ENCODE results near the gene STK32C. TPM values are rescaled to one million over a fixed set of nuclear protein-coding genes. Genes with fewer than 3 reads are reported as not detected.
"Not testable (repeated sequence)": the region's sequence is repeated elsewhere in the genome, so short reads cannot be mapped to it uniquely, and the experiment has no call there.

STK32C gene
- total and polyA plus RNA-seq, 8 donors: 9.9 to 18.2 (median 11.6) TPM

- Histone ChIP-seq H3K36me3 (no peaks in the 10 kb centered on the region), H3K4me1 (no peaks in the 10 kb centered on the region), H3K4me3 (no peak overlapping the region), H3K27ac (no peak overlapping the region), H3K9me3 (no peaks in the 10 kb centered on the region), H3K27me3 (peaks cover 0 to 8% of the 10 kb centered on the region in 2 donors)
- ATAC-seq: no peak
- peak in 2 of 4 donors; percentile 25 to 70 for DNase-seq
- TF ChIP-seq, protein P1, sequence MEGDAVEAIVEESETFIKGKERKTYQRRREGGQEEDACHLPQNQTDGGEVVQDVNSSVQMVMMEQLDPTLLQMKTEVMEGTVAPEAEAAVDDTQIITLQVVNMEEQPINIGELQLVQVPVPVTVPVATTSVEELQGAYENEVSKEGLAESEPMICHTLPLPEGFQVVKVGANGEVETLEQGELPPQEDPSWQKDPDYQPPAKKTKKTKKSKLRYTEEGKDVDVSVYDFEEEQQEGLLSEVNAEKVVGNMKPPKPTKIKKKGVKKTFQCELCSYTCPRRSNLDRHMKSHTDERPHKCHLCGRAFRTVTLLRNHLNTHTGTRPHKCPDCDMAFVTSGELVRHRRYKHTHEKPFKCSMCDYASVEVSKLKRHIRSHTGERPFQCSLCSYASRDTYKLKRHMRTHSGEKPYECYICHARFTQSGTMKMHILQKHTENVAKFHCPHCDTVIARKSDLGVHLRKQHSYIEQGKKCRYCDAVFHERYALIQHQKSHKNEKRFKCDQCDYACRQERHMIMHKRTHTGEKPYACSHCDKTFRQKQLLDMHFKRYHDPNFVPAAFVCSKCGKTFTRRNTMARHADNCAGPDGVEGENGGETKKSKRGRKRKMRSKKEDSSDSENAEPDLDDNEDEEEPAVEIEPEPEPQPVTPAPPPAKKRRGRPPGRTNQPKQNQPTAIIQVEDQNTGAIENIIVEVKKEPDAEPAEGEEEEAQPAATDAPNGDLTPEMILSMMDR (IDR thresholded peaks at IDR 0.05): no peak
- intact Hi-C loops (cut with DNase I): no loop called here
Observed at GRCh38 chr10:132298038-132298881, 9.5 kb downstream of the STK32C start.

DNA sequence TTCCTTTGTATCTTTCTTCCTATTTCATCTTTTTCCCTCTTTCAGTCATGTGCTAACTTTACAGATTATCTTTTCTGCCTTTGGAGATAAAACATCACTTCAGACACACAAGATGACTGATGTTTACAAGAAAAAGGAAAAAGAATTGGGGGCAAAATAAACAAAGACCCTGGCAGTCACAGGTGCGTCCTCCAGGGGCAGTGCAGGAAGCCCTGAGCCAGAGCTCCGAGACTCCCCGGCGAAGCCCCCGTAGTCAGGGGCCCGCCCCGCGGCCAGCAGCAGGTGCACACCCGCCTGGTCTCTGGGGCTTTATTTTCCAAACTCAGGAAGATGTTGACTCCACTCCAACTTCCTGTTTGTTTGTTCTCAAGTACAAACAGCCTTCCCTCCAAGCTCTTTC lies 10.2 kb downstream of the STK32C start:
- H3K27ac ChIP-seq: no peak overlapping the region
- H3K9me3 ChIP-seq: no peaks in the 10 kb centered on the region
- TF ChIP-seq, protein P1 (IDR thresholded peaks at IDR 0.05): no peak
- H3K36me3 ChIP-seq: no peaks in the 10 kb centered on the region
- peaks cover 0 to 8% of the 10 kb centered on the region in 2 donors for H3K27me3 ChIP-seq
- H3K4me1 ChIP-seq: no peaks in the 10 kb centered on the region
- no peak overlapping the region for H3K4me3 ChIP-seq
- ATAC-seq (no peak), DNase-seq (peak in 2 of 4 donors; percentile 21 to 46)
- intact Hi-C loops (cut with DNase I): no loop called here

DNA sequence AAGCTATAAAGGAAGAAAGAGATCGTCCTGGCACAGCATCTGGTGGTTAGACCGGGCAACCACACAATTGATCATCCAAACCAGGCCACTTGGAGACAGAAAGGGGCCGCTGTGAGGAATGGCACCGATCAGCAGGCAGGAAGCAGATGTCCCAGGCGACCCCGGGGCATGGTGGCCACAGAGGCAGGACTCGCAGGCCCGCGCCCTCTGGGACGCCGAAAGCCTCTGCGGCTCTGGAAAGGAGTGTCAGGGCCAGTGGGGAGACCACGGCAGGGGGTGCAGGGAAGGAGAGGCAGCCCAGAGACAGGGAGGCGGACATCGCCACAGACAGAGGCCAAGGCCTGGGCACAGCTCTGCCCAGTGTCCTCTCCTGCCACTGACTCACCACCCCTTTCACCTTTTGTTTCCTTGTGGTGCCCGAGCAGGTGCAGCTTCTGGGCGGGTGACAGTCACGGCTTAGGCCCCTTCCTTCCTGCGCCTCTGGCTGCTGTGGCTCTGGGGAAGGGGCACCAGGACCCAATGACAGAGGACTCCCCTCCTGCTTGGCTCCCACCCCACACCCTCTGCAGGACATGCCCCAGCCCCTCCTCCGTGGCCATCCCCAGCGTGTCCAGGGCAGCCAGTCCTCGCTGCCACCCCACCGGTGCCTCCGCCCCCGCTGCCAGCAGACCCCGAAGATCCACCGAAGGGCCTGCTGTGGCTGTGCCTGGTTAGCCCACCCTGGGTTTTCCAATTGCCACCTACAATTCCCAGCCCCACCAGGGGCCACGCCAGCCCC lies 10.9 kb downstream of the STK32C start:
- DNase-seq (peak in 2 of 4 donors; percentile 24 to 70), ATAC-seq (no peak)
- intact Hi-C loops (cut with DNase I): no loop called here
- peaks cover 0 to 8% of the 10 kb centered on the region in 2 donors for H3K27me3 ChIP-seq
- no peaks in the 10 kb centered on the region for H3K36me3 ChIP-seq
- H3K4me1 ChIP-seq: no peaks in the 10 kb centered on the region
- TF ChIP-seq, protein P1 (IDR thresholded peaks at IDR 0.05): no peak
- H3K9me3 ChIP-seq: no peaks in the 10 kb centered on the region
- no peak overlapping the region for H3K4me3 ChIP-seq
- H3K27ac ChIP-seq: no peak overlapping the region

GRCh38 chr10:132295481-132295880 lies 12.3 kb downstream of the STK32C start:
- H3K4me3 ChIP-seq; H3K36me3 ChIP-seq; H3K27ac ChIP-seq; H3K27me3 ChIP-seq; ATAC-seq; H3K4me1 ChIP-seq; intact Hi-C loops (cut with DNase I); H3K9me3 ChIP-seq: not testable (repeated sequence)
- DNase-seq: peak in 2 of 4 donors; percentile 13 to 29

- DNase-seq (peak in 2 of 4 donors; percentile 28 to 47), ATAC-seq (no peak)
- TF ChIP-seq, protein P1 (IDR thresholded peaks at IDR 0.05): no peak
- no peaks in the 10 kb centered on the region for H3K4me1 ChIP-seq
- no peak overlapping the region for H3K27ac ChIP-seq
- H3K27me3 ChIP-seq: peaks cover 0 to 8% of the 10 kb centered on the region in 2 donors
- no peaks in the 10 kb centered on the region for H3K36me3 ChIP-seq
- intact Hi-C loops (cut with DNase I): no loop called here
- no peak overlapping the region for H3K4me3 ChIP-seq
- peaks cover 0 to 2% of the 10 kb centered on the region in 2 donors for H3K9me3 ChIP-seq
Observed at GRCh38 chr10:132294561-132295318, 13.0 kb downstream of the STK32C start.

All from left lung (tissue), 10 donors.